DOHH2 (cell line): ENCODE measurements around the gene LETMD1.

ENCODE experiments used
- CTCF ChIP-seq: fragments of 200-600 bp; sonication (generic); IDR thresholded peaks from one replicate; pipeline ENCODE4 v1.5.1; 2014; ENCODE audit warnings: antibody characterized with exemption, mild to moderate bottlenecking, low read depth, low read length; ENCODE audit not compliant: poor library complexity, severe bottlenecking
- EZH2phosphoT487 ChIP-seq: fragments of 200-600 bp; sonication (generic); IDR thresholded peaks from 2 replicates; pipeline ENCODE4 v1.6.1; 2017; ENCODE audit warnings: borderline replicate concordance, mild to moderate bottlenecking, antibody characterized with exemption, low read length, moderate library complexity, mixed read lengths

- peak; percentile 93 for TF ChIP-seq CTCF
- no peak for TF ChIP-seq EZH2phosphoT487
Measured at GRCh38 chr12:51047655-51048540, at the start of gene LETMD1.
